ENCODE measurements around the gene FURIN.
"Not testable (repeated sequence)": the region's sequence is repeated elsewhere in the genome, so short reads cannot be mapped to it uniquely, and the experiment has no call there.

FURIN gene

DNA sequence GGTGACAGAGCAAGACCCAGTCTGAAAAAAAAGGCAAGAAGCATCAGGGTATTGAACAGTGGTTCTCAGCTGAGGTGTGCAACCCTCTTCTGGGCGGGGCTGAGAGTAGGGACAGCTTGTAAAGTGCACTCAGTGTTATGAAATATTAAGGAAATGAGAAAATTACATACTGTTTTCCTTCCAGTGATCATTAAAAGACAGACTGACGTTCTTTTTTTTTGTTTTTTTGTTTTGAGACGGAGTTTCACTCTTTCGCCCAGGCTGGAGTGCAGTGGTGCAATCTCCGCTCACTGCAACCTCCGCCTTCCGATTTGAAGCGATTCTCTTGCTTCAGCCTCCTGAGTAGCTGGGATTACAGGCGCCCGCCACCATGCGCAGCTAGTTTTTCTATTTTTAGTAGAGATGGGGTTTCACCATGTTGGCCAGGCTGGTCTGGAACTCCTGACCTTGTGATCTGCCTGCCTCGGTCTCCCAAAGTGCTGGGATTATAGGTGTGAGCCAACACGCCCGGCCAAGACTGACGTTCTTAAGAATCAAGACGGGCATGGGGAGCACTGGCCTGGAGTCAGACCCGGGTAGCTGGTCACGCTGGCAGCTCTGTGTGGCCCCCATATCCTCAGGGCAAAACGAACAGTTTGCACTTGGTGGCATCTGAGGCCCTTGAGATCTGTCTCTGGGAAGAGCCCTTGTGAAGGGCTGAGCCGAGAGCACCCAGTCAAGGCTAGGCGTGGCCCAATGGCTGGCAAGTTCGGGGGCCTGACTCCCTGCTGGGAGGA is 46.1 kb downstream of the FURIN start:
- H3K4me3 ChIP-seq (ENCODE audit: low read depth, low read length): no peak overlapping the region

DNA sequence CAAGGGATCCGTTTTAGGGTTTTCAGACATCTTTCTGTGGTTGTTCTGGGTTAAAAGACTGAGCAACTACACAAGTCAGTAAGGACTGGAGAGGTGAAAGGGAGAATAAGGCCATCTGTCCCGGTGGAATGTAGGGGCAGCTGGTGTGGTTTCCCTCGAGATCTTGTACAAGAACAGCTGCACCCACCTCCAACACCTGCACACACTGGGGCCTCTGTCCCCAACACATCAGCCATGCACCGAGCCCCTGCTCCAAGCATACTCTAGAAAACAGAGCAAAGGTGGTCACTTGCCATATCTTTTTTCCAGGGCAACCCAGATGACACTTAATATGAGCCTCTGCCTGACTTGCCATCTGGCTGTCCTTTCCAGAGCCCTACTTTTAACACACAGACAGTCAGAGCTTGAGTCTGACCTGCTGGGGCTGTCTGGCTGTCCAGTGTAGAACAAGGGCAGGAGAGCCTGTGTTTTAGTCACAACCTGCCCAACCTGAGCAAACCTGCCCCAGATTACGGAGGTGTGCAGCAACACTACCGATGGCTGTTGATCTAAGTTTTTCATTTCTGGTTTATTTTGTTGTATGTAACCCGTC is 46.9 kb downstream of the FURIN start:
- H3K4me3 ChIP-seq (ENCODE audit: low read depth, low read length): no peak overlapping the region

DNA sequence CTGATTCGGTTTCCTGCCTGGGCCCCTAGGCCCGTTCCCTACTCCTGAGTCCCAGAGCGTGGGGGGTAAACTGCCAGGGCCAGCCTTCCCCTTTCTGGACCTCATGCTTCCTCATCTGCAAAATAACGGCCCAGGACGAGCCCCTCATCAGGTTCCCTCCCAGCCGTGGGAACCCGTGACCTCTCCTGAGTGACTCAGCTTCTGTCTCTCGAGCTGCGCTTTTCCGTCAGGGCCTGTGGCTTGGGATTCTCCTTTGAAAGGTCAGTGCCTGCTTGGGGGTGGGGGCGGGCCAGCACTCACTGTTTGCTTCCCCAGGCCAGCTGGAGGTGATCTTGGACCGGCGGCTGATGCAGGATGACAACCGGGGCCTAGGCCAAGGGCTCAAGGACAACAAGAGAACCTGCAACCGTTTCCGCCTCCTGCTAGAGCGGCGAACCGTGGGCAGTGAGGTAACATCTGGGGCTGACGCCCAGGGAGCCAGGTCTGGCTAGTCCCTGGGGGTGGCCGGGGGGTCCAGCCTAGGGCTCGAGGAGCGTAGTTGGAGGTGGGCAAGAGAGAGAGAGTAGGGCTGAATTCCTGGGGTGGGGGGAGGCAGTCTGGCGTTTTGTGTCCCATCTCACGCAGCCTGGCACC is 47.5 kb downstream of the FURIN start:
- no peak overlapping the region for H3K4me3 ChIP-seq (ENCODE audit: low read depth, low read length)

DNA sequence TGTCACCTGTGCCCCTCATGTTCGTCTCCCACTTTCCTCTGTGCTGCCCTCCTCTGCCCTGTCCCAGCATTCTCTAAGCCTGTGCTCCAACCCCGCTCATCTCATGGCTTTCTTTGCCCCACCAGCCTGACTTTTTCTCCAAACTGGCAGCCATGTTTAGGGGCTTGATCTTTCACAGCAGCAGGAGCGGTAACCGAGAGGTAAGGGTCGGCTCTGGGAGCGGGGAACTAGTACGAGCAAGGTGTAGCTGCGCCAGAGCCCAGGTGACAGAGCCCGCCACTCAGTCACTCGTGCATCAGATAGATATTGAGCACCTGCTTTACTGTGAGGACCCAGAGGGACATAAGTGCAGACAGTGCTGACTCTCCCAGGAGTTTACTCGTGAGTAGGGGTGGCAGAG is 48.1 kb downstream of the FURIN start:
- no peak overlapping the region for H3K4me3 ChIP-seq (ENCODE audit: low read depth, low read length)

DNA sequence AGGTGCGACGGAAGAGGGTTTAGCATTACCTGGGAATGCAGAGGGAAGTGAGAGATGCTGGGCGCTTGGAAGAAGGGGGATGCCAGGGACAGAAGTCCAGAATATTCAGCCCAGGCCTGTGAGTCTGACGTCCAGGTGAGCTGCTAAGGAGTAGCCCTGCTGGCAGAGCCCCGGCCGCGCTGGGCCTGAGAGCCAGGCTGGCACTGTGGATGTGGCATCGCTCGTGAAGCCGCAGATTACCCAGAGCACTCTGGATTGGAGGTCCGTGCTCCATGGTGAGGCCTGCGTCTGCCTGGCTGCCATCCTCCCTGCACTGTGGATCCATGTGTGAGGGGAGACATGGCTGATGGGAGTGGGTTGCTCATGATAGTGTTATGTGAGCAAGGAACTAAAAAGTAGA is 49.2 kb downstream of the FURIN start:
- no peak overlapping the region for H3K4me3 ChIP-seq (ENCODE audit: low read depth, low read length)

DNA sequence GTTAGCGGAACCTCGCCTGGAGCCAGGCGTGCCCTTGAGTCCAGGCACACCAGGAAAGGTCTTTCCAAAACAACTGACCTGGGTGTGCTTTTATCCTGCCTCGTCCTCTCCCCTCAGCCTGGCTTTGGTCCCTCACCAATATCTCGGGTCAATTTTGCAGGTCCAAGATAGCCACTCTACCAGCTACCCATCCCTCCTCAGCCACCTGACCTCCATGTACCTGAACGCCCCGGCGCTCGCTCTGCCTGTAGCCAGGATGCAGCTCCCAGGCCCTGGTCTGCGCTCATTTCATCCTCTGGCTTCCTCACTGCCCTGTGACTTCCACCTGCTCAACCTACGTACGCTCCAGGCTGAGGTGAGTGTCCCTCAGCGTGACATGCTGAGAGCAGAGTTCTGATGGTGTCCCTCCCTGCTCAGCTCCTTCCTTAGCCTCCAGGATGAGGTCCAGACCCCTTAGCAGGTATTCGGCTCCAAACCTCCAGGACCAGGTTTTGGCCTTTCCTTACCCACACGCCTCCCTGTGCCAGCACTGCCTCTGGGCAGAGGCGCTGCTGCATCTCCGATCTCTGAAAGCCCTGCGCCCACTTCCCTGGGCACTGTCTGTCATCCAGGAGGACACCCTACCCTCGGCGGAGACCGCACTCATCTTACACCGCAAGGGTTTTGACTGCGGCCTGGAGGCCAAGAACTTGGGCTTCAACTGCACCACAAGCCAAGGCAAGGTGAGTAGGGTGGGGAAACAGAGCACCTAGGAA is 49.8 kb downstream of the FURIN start:
- H3K4me3 ChIP-seq (ENCODE audit: low read depth, low read length): no peak overlapping the region

DNA sequence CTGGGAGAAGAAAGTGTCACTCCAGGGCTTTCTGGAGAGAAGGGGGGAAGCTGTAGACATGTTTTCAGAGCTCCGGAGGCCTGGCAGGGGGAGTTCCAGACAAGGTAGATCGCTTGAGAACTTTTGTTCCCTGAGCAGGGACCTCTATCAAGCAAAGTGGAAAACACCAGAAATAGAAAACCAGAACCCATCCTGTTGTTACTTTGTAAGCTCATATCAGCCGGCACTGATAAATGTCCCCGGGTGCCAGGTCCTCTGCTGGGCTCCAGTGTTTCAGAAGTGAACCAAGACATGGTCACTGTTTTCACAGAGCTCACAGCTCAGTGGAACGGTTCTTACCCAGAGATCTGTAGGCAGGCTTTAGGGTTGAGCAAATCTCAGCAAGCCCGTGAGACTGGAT is 50.4 kb downstream of the FURIN start:
- no peak overlapping the region for H3K4me3 ChIP-seq (ENCODE audit: low read depth, low read length)

DNA sequence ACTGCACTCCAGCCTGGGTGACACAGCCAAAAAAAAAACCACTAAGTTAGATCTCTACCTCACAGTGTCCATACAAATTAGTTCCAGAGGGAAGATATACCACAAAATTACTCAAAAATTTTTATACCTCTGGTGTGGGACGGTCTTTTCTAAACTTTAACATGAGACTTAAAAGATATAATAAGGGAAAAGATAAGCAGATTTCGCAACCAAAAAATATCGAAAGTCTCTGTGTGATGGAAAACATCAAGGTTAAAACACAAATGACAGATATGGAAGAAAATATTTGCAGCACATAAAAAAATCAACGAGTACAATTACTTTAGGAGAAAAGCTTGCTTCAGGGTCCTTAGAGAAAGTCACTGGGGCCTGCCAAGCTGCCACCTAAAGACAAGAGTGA is 53.5 kb downstream of the FURIN start:
- no peak overlapping the region for H3K4me3 ChIP-seq (ENCODE audit: low read depth, low read length)

DNA sequence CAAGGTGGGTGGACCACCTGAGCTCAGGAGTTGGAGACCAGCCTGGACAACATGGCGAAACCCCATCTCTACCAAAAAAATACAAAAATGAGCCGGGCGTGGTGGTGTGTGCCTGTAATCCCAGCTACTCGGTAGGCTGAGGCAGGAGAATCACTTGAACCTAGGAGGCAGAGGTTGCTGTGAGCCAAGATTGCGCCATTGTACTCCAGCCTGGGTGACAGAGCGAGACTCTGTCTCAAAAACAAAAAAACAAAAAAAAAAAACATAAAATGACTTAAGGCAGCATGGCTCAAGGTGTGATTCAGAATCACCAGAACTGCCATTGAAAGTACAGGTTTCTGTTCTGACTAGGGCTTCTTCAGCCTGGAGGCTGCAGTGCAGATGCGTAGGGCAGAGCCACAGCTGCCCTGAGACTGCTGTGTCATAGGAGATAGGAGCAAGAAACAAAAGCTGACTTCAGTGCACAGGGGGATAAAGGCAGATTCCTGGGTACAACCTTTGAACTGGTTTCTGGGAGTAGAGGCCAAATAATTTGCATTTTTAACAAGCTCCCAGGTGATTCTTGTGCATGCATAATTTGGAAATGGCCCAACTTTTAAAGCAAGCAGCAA is 54.4 kb downstream of the FURIN start:
- H3K4me3 ChIP-seq (ENCODE audit: low read depth, low read length): not testable (repeated sequence)

DNA sequence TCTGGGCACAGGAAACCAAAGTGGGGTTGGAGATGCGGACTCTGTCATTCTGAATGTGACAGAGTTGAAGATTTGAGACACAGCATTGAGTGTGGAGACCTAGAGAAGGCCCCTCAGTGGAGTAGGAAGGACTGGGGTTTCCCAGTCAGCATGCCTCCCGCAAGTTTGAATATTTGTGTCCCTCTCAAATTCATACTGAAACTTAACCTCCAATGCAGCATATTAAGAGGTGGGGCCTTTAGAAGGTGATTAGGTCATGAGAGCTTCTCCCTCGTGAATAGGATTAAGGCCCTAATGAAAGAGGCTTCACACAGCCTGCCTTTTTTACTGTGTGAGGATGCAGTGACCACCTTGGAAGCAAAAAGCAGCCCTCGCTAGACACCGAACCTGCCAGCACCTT is 56.0 kb downstream of the FURIN start:
- no peak overlapping the region for H3K4me3 ChIP-seq (ENCODE audit: low read depth, low read length)

DNA sequence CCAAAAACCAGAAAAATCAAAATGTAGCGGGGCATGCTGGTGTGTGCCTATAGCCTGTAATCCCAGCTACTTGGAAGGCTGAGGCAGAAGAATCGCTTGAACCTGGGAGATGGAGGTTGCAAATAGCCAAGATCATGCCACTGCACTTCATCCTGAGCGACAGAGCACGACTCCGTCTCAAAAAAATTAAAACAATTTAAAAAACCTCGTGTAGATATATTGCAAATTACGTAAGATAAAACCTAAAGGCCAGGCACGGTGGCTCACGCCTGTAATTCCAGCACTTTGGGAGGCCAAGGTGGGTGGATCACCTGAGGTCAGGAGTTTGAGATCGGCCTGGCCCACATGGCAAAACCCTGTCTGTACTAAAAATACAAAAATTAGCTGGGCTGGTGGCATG is 58.4 kb downstream of the FURIN start:
- not testable (repeated sequence) for H3K4me3 ChIP-seq (ENCODE audit: low read depth, low read length)

DNA sequence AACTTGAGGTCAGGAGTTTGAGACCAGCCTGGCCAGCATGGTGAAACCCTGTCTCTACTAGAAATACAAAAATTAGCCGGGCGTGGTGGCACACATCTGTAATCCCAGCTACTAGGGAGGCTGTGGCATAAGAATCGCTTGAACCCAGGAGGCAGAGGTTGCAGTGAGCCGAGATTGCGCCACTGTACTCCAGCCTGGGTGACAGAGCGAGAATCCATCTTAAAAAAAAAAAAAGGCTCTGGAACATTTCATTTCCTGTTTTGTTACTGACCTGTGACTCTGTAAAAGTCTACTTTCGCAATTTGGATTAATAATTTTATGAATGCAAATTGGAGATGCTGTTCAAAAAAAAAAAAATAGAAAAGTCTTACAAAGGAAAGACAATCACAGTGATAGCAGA is 59.7 kb downstream of the FURIN start:
- not testable (repeated sequence) for H3K4me3 ChIP-seq (ENCODE audit: low read depth, low read length)

DNA sequence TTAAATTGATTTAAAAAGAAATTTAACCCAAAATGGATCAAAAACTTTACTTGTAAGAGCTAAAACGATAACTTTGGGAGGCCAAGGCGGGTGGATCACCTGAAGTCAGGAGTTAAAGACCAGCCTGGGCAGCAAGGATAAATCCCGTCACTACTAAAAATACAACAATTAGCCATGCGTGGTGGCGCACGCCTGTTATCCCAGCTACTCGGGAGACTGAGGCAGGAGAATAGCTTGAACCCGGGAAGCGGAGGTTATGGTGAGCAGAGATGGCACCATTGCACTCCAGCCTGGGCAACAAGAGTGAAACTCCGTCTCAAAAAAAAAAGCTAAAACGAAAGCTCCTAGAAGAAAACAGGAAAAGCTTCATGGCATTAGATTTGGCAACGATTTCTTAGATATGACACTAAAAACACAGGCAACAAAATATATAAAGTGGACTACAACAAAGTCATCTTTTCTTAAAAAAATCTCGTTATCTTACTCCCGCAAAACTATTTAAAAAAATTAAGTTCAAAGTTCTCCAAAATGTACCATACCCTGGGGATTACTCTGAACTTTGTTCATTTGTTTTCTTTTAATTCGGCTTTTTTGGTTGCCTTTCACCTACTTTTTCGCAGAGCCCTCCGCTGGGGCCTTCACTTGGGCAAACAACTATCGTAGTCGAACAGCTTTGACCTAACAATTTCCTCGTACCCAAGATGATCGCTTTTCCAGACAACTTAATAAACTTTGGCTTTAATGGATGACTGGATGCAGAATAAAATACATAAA is 61.0 kb downstream of the FURIN start:
- H3K4me3 ChIP-seq (ENCODE audit: low read depth, low read length): no peak overlapping the region

DNA sequence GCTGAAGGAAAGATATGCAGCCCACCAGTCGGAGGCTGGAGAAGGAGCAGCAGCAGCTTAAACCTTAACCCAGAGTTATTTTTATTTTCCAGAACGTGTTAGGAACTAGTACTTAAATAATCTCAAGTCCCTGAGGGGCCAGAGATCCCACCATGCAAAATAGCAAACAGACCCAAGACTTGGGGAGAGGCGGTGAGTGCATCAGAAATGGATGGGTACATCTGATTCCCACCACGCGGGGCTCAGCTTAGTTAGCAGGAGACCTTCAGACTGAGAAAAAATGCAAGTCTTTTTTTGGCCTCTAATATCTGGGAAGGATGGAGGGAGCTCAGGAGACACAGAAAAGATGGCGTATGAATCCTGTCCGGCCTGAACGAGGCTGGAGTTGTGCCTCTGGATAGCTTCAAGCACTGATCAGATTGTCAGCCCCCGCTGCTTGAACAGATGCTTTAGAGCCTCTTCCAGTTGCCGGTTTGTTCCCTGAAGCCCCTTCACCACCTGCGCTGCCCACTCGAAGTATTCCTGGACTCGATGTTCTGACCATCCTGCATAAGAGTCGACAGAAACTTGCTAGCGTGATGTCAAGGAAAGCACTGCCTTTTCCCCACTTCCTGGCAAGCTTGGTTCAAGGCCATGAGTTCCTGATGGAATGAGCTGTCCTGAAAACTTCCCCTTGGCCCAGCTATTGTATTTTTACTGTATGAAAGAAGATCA is 62.6 kb downstream of the FURIN start:
- no peak overlapping the region for H3K4me3 ChIP-seq (ENCODE audit: low read depth, low read length)

DNA sequence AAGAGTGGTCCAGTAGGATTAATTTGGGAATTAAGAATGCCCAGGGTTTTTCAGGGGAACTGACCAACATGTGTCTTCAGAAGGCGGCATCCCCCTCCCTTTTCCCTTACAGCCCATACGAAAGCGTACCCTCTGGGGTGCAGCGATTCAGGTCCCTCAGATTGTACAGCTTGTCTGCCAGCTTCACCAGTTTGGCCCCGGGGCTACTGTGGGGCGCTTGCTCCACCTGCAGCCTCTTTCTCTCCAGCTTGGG is 63.1 kb downstream of the FURIN start:
- H3K4me3 ChIP-seq (ENCODE audit: low read depth, low read length): peak overlapping the region; percentile 89

DNA sequence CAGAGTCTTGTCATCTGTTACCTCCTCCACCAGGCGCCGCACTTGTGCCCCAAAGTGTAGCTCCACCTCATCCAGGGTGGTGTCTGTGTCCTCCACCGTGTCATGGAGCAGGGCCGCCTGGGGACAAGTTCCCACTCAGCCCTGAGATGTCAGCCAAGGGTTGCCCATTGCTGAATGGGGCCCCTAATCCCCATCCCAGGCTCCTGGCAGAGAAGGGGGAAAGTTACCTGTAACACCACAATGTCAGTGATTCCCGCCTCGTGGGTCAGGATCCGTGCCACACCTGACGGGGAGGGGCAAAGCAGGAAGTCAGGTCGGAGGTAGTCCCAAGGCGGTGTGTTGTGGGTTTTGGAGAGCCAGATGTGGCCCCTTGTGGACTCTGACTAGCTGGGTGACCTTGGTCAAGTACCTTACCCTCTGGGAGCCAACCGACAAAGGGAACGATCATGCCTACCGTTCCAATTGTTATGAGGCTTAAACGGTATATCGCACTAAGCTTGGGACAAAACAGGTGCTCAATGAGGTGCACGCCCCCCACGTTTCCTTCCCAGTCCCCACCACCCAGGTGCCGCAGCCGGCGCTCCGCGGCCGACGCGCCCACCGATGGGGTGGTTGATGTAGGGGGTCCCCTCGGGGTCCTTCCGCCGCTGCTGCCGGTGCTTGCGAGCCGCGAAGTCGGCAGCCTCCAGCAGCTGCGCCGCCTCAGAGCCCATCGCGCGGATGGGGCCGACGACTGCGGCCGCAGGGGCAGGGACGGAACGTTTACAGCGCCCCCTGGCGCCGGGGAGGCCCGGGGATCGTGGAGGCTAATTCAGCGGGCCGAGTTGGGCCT is 63.7 kb downstream of the FURIN start, which contains the start of gene HDDC3:
TSS of gene HDDC3 (minus strand) at position 722 of the 832 bp plus-strand sequence. CDS start at position 713, 9 bp downstream.
- H3K4me3 ChIP-seq (ENCODE audit: low read depth, low read length): peak within 1 kb of the TSS; percentile 89

DNA sequence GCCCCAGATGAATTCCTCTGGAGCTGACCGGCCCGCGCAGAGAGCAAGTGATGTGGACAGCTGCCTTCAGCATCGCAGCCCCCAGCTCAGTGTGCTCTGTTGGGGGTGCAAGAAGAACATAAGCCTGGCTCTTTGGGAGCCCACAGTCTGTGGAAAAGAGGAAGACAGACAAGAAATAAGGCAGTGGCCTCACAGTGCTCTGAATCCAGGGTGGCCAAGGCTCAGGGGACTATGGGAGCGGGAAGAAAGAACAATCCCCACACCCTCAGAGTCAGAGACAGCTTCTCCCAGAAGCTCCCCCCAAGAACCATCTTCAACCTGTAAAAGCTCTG is 64.2 kb downstream of the FURIN start:
- H3K4me3 ChIP-seq (ENCODE audit: low read depth, low read length): peak overlapping the region; percentile 89
